Parathyroid adenoma (tissue), 2 donors: ENCODE data around the gene DNAJB1.

Experiments
- H2AFZ ChIP-seq: fragments of 300-600 bp; sonication (generic); one replicate; pipeline ENCODE4 v1.7.0; 2017; ENCODE audit warnings: antibody characterized with exemption, mild to moderate bottlenecking
- H3K27ac ChIP-seq: fragments of 300-600 bp; sonication (generic); one replicate; pipeline ENCODE4 v1.7.0; 2017
- H3K27me3 ChIP-seq: fragments of 300-600 bp; sonication (generic); one replicate; pipeline ENCODE4 v1.7.0; 2017; ENCODE audit warnings: low read length; ENCODE audit not compliant: control insufficient read depth, insufficient read depth
- H3K36me3 ChIP-seq: fragments of 300-600 bp; sonication (generic); one replicate; pipeline ENCODE4 v1.7.0; 2017; ENCODE audit warnings: low read length; ENCODE audit not compliant: control insufficient read depth, insufficient read depth
- H3K4me1 ChIP-seq: fragments of 300-600 bp; sonication (generic); one replicate; pipeline ENCODE4 v1.7.0; 2017; ENCODE audit warnings: control low read depth
- H3K4me2 ChIP-seq: fragments of 300-600 bp; sonication (generic); one replicate; pipeline ENCODE4 v1.7.0; 2017; ENCODE audit warnings: low read length
- H3K4me3 ChIP-seq: fragments of 300-600 bp; sonication (generic); one replicate; pipeline ENCODE4 v1.7.0; 2017; ENCODE audit warnings: low read depth, low read length
- H3K79me2 ChIP-seq: fragments of 300-600 bp; sonication (generic); one replicate; pipeline ENCODE4 v1.7.0; 2017; ENCODE audit warnings: control low read depth
- H3K9ac ChIP-seq: fragments of 300-600 bp; sonication (generic); one replicate; pipeline ENCODE4 v1.7.0; 2017; ENCODE audit warnings: mild to moderate bottlenecking
- H3K9me3 ChIP-seq: fragments of 300-600 bp; sonication (generic); one replicate; pipeline ENCODE4 v1.7.0; 2017; ENCODE audit warnings: low read length; ENCODE audit not compliant: control insufficient read depth
- CTCF ChIP-seq: fragments of 300-600 bp; sonication (generic); IDR thresholded peaks from one replicate; pipeline ENCODE4 v1.7.0; 2017; ENCODE audit warnings: antibody characterized with exemption, mild to moderate bottlenecking
- donor health status: primary hyperparathyroidism.

DNAJB1 gene

GRCh38 chr19:14494910-14495671, 23.1 kb downstream of the DNAJB1 start:
- no peak for TF ChIP-seq CTCF
- H3K4me3 ChIP-seq, result peak overlapping the region; percentile 69
- peaks cover 12% of the 10 kb centered on the region for H3K4me1 ChIP-seq
- H3K4me2 ChIP-seq, result peak overlapping the region; percentile 72
- H3K36me3 ChIP-seq, result no peaks in the 10 kb centered on the region
- H3K9me3 ChIP-seq, result no peaks in the 10 kb centered on the region
- H3K27me3 ChIP-seq, result no peaks in the 10 kb centered on the region
- peaks cover 3% of the 10 kb centered on the region for H3K79me2 ChIP-seq
- H2AFZ ChIP-seq, result peak overlapping the region; percentile 26
- H3K9ac ChIP-seq, result no peak overlapping the region
- H3K27ac ChIP-seq, result no peak overlapping the region

GRCh38 chr19:14494411-14494810, 23.8 kb downstream of the DNAJB1 start:
- Histone ChIP-seq H3K79me2 (peaks cover 3% of the 10 kb centered on the region), H3K4me1 (peaks cover 12% of the 10 kb centered on the region), H2AFZ (no peak overlapping the region), H3K27ac (no peak overlapping the region), H3K36me3 (no peaks in the 10 kb centered on the region), H3K27me3 (no peaks in the 10 kb centered on the region), H3K4me2 (no peak overlapping the region), H3K4me3 (no peak overlapping the region), H3K9ac (no peak overlapping the region), H3K9me3 (no peaks in the 10 kb centered on the region)
- no peak for TF ChIP-seq CTCF

- Histone ChIP-seq H3K9ac (no peak overlapping the region), H2AFZ (no peak overlapping the region), H3K4me3 (no peak overlapping the region), H3K4me1 (peaks cover 12% of the 10 kb centered on the region), H3K36me3 (no peaks in the 10 kb centered on the region), H3K9me3 (no peaks in the 10 kb centered on the region), H3K79me2 (peaks cover 3% of the 10 kb centered on the region), H3K27ac (no peak overlapping the region), H3K27me3 (no peaks in the 10 kb centered on the region), H3K4me2 (no peak overlapping the region)
- TF ChIP-seq CTCF, result no peak
Measured at GRCh38 chr19:14492756-14493337, 25.4 kb downstream of the DNAJB1 start.

GRCh38 chr19:14487370-14488125, 30.6 kb downstream of the DNAJB1 start:
- TF ChIP-seq CTCF, result no peak
- H3K79me2 ChIP-seq, result peaks cover 4% of the 10 kb centered on the region
- H3K9me3 ChIP-seq, result no peaks in the 10 kb centered on the region
- H3K27me3 ChIP-seq, result no peaks in the 10 kb centered on the region
- no peak overlapping the region for H2AFZ ChIP-seq
- no peaks in the 10 kb centered on the region for H3K36me3 ChIP-seq
- no peak overlapping the region for H3K9ac ChIP-seq
- no peak overlapping the region for H3K27ac ChIP-seq
- H3K4me2 ChIP-seq, result no peak overlapping the region
- no peak overlapping the region for H3K4me3 ChIP-seq
- no peaks in the 10 kb centered on the region for H3K4me1 ChIP-seq
